ENCODE measurements around the gene MUC21.
"Not testable (repeated sequence)": the region's sequence is repeated elsewhere in the genome, so short reads cannot be mapped to it uniquely, and the experiment has no call there.

MUC21 gene

GRCh38 chr6:31010393-31011060, 27.0 kb downstream of the MUC21 start, which contains the start of gene MUC22:
Gene MUC22 (plus strand): TSS chr6:31010474. CDS start chr6:31010707, 233 bp downstream.
- DNase-seq = no peak

- DNase-seq = no peak
Measured at GRCh38 chr6:31011153-31011552, 27.6 kb downstream of the MUC21 start.

DNA sequence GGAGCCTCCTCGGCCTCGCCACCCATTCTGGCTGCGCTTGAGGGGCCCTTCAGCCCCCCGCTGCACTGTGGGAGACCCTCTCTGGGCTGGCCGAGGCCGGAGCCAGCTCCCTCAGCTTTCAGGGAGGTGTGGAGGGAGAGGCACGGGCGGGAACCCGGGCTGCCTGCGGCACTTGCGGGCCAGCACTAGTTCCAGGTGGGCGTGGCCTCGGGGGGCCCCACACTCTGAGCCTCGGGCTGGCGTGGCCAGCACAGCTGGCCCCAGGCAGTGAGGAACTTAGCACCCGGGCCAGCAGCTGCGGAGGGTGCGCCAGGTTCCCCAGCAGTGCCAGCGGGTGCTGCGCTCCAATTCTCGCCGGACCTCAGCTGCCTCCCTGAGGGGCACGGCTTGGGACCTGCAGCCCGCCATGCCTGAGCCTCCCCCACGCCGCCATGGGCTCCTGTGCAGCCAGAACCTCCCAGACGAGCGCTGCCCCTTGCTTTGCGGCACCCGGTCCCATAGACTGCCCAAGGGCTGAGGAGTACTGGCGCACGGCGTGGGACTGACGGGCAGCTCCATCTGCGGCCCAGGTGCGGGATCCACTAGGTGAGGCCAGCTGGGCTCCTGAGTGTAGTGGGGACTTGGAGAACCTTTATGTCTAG, 33.3 kb downstream of the MUC21 start:
- DNase-seq = no peak

DNA sequence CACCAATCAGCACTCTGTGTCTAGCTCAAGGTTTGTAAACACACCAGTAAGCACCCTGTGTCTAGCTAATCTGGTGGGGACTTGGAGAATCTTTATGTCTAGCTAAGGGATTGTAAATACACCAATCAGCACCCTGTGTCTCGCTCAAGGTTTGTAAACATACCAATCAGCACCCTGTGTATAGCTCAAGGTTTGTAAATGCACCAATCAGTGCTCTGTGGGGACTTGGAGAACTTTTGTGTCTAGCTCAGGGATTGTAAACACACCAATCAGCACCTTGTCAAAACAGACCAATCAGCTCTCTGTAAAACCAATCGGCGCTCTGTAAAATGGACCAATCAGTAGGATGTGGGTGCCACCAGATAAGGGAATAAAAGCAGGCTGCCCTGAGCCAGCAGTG, 33.9 kb downstream of the MUC21 start:
- not testable (repeated sequence) for DNase-seq

GRCh38 chr6:31020057-31020456, 36.5 kb downstream of the MUC21 start:
- no peak for DNase-seq

- DNase-seq = not testable (repeated sequence)
Measured at GRCh38 chr6:31020631-31021255, 37.2 kb downstream of the MUC21 start.

DNA sequence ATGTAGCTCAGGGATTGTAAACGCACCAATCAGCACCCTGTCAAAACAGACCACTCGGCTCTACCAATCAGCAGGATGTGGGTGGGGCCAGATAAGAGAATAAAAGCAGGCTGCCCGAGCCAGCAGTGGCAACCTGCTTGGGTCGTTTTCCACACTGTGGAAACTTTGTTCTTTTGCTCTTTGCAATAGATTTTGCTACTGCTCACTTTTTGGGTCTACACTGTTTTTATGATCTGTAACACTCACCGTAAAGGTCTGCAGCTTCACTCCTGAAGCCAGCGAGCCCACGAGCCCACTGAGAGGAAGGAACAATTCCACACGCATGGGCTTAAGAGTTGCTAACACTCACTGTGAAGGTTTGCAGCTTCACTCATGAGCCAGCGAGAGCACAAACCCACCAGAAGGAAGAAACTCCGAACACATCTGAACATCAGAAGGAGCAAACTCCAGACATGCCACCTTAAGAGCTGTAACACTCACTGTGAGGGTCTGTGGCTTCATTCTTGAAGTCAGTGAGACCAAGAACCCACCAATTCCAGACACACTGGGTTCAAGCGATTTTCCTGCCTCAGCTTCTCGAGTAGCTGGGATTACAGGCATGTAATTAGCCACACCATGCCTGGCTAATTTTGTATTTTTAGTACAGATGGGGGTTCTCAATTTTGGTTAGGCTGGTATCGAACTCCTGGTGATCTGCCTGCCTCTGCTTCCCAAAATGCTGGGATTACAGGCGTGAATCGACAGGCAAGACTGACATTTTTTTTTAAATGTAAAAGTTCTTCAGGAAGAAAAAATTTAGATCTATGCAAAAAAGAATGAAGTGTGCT, 38.4 kb downstream of the MUC21 start:
- not testable (repeated sequence) for DNase-seq

GRCh38 chr6:31025595-31025994, 42.1 kb downstream of the MUC21 start:
- no peak for DNase-seq

- no peak for DNase-seq
Measured at GRCh38 chr6:31031095-31031494, 47.6 kb downstream of the MUC21 start.

DNA sequence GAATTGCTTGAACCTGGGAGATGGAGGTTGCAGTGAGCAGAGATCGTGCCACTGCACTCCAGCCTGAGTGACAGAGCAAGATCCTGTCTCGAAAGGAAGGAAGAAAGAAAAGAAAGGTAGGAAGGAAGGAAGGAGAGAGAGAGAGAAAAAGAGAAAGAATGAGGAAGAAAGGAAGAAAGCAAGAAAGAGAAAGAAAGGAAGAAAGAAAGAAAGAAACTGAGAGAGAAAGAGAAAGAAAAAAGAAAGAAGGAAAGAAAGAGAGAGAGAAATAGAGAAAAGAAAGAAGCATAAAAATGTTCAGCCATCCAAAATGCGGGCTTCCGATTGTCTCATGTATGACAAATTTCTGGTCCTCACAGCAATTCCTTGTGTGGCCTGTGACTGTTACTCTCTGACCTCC, 49.6 kb downstream of the MUC21 start:
- DNase-seq = no peak

GRCh38 chr6:31035862-31036497, 52.5 kb downstream of the MUC21 start:
- DNase-seq = no peak

- DNase-seq = no peak
Measured at GRCh38 chr6:31037169-31037568, 53.7 kb downstream of the MUC21 start.

- DNase-seq = no peak
Measured at GRCh38 chr6:31037682-31038081, 54.2 kb downstream of the MUC21 start.

DNA sequence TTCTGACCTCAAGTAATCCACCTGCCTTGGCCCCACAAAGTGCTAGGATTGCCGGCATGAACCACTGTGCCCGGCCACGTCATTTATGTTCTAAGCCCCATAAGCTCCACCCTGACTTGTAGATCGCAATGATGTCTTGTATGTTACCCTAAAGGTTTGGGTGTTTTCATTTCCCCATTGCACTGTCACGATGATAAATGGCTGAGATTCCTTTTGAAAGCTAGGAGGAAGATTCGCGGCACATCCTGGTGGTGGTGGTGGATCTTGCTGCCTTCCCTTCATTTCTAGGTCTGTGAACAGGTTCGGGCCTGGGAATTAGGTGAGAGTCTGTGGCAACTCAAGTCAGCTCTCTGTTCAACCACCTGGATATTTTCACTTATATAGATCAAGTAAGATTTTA, 55.0 kb downstream of the MUC21 start:
- no peak for DNase-seq
